LNCaP clone FGC (cell line): ENCODE measurements around the gene ZNF598.

Source experiments
- DNase-seq: peaks from one replicate; pipeline ENCODE4 v3.0.0-alpha.2; 2011; ENCODE audit warnings: low read depth
- H3K4me3 ChIP-seq: 2 replicates; pipeline ENCODE4 v1.5.1; 2011; ENCODE audit warnings: mild to moderate bottlenecking, low read depth, low read length, control low read depth
- CTCF ChIP-seq: IDR thresholded peaks from 2 replicates; pipeline ENCODE4 v1.5.1; 2012; ENCODE audit warnings: mild to moderate bottlenecking; ENCODE audit not compliant: control insufficient read depth, insufficient read depth; ENCODE audit errors: extremely low read depth

ZNF598 gene

GRCh38 chr16:1976951-1977874, 32.4 kb downstream of the ZNF598 start:
- TF ChIP-seq CTCF = no peak
- DNase-seq = no peak
- H3K4me3 ChIP-seq = no peak overlapping the region

- no peak for DNase-seq
- H3K4me3 ChIP-seq = no peak overlapping the region
- no peak for TF ChIP-seq CTCF
Measured at GRCh38 chr16:1976216-1976520, 33.5 kb downstream of the ZNF598 start.

GRCh38 chr16:1975432-1976215, 34.0 kb downstream of the ZNF598 start:
- TF ChIP-seq CTCF = no peak
- no peak for DNase-seq

GRCh38 chr16:1974157-1975070, 35.2 kb downstream of the ZNF598 start:
- DNase-seq = no peak
- no peak for TF ChIP-seq CTCF
- no peak overlapping the region for H3K4me3 ChIP-seq

More at GRCh38 chr16:1975432-1976215, 34.0 kb downstream of the ZNF598 start:
- no peak overlapping the region for H3K4me3 ChIP-seq

GRCh38 chr16:1973461-1974156, 36.0 kb downstream of the ZNF598 start:
- no peak for DNase-seq
- H3K4me3 ChIP-seq = peak overlapping the region; percentile 95

More at GRCh38 chr16:1973461-1974156, 36.0 kb downstream of the ZNF598 start:
- TF ChIP-seq CTCF = no peak
